H9 (cell line): ENCODE measurements around the gene NHERF1. TPM values are rescaled to one million over a fixed set of nuclear protein-coding genes. Genes with fewer than 3 reads are reported as not detected.

Experiments used
- DNase-seq: peaks from one replicate; pipeline ENCODE4 v3.0.0-alpha.2; 2017
- H2AFZ ChIP-seq: one replicate; pipeline ENCODE4 v1.6.1; 2013; ENCODE audit warnings: mild to moderate bottlenecking, low read length, control low read depth, moderate library complexity
- H2AK5ac ChIP-seq: 2 replicates; pipeline ENCODE4 v1.6.1; 2013; ENCODE audit warnings: low read length, control low read depth, mixed read lengths; ENCODE audit not compliant: insufficient read length
- H2BK120ac ChIP-seq: one replicate; pipeline ENCODE4 v1.6.1; 2013; ENCODE audit warnings: low read depth, mild to moderate bottlenecking, low read length, control low read depth, inconsistent platforms; ENCODE audit not compliant: poor library complexity, severe bottlenecking
- H2BK12ac ChIP-seq: 2 replicates; pipeline ENCODE4 v1.6.1; 2013; ENCODE audit warnings: low read length, control low read depth, mixed read lengths, low read depth; ENCODE audit not compliant: insufficient read length
- H2BK15ac ChIP-seq: 2 replicates; pipeline ENCODE4 v1.6.1; 2013; ENCODE audit warnings: low read depth, low read length, control low read depth
- H2BK20ac ChIP-seq: one replicate; pipeline ENCODE4 v1.6.1; 2013; ENCODE audit warnings: low read depth, mild to moderate bottlenecking, low read length, control low read depth, inconsistent platforms; ENCODE audit not compliant: poor library complexity, severe bottlenecking
- H2BK5ac ChIP-seq: 2 replicates; pipeline ENCODE4 v1.6.1; 2013; ENCODE audit warnings: low read length, control low read depth, mixed read lengths; ENCODE audit not compliant: insufficient read length
- H3K14ac ChIP-seq: 2 replicates; pipeline ENCODE4 v1.6.1; 2013; ENCODE audit warnings: low read length, control low read depth; ENCODE audit not compliant: insufficient read depth
- H3K18ac ChIP-seq: 2 replicates; pipeline ENCODE4 v1.6.1; 2013; ENCODE audit warnings: low read depth, mild to moderate bottlenecking, mixed read lengths, low read length, control low read depth; ENCODE audit not compliant: insufficient read length
- H3K23ac ChIP-seq: 2 replicates; pipeline ENCODE4 v1.6.1; 2013; ENCODE audit warnings: low read length, control low read depth, mixed read lengths, low read depth; ENCODE audit not compliant: insufficient read length
- H3K23me2 ChIP-seq: 2 replicates; pipeline ENCODE4 v1.6.1; 2013; ENCODE audit warnings: low read depth, mild to moderate bottlenecking, mixed read lengths, low read length, control low read depth; ENCODE audit not compliant: insufficient read length, poor library complexity, severe bottlenecking
- H3K27ac ChIP-seq: 2 replicates; pipeline ENCODE4 v1.5.1; 2013; ENCODE audit warnings: low read length, control low read depth, mixed read lengths, low read depth; ENCODE audit not compliant: insufficient read length
- H3K27me3 ChIP-seq: 2 replicates; pipeline ENCODE4 v1.6.1; 2013; ENCODE audit warnings: low read length, control low read depth, inconsistent platforms; ENCODE audit not compliant: insufficient read depth
- H3K4ac ChIP-seq: 2 replicates; pipeline ENCODE4 v1.6.1; 2013; ENCODE audit warnings: low read depth, mild to moderate bottlenecking, control low read depth, inconsistent platforms, low read length, moderate library complexity
- H3K4me1 ChIP-seq: 2 replicates; pipeline ENCODE4 v1.6.1; 2013; ENCODE audit warnings: low read length, control low read depth, inconsistent platforms; ENCODE audit not compliant: insufficient read depth
- H3K4me2 ChIP-seq: 2 replicates; pipeline ENCODE4 v1.6.1; 2013; ENCODE audit warnings: low read length, control low read depth, mixed read lengths; ENCODE audit not compliant: insufficient read length, insufficient read depth
- H3K56ac ChIP-seq: 2 replicates; pipeline ENCODE4 v1.6.1; 2013; ENCODE audit warnings: low read depth, mild to moderate bottlenecking, mixed read lengths, low read length, control low read depth; ENCODE audit not compliant: insufficient read length
- H3K79me1 ChIP-seq: 2 replicates; pipeline ENCODE4 v1.6.1; 2013; ENCODE audit warnings: low read depth, mild to moderate bottlenecking, moderate library complexity, low read length, control low read depth, inconsistent platforms; ENCODE audit not compliant: insufficient read depth, poor library complexity, severe bottlenecking
- H3K79me2 ChIP-seq: 2 replicates; pipeline ENCODE4 v1.6.1; 2013; ENCODE audit warnings: low read length, control low read depth, inconsistent platforms; ENCODE audit not compliant: insufficient read depth
- H3K9ac ChIP-seq: 2 replicates; pipeline ENCODE4 v1.6.1; 2013; ENCODE audit warnings: low read length, control low read depth, mixed read lengths; ENCODE audit not compliant: insufficient read length; ENCODE audit errors: extremely low read depth
- H3K9me3 ChIP-seq: one replicate; pipeline ENCODE4 v1.6.1; 2013; ENCODE audit warnings: low read depth, low read length, inconsistent platforms; ENCODE audit not compliant: control insufficient read depth
- H3T11ph ChIP-seq: one replicate; pipeline ENCODE4 v1.6.1; 2013; ENCODE audit warnings: mild to moderate bottlenecking, low read length, control low read depth, inconsistent platforms
- H4K20me1 ChIP-seq: one replicate; pipeline ENCODE4 v1.6.1; 2013; ENCODE audit not compliant: control insufficient read depth, insufficient read length, insufficient read depth
- H4K5ac ChIP-seq: 2 replicates; pipeline ENCODE4 v1.6.1; 2013; ENCODE audit warnings: low read depth, mild to moderate bottlenecking, mixed read lengths, low read length, control low read depth; ENCODE audit not compliant: insufficient read length
- H4K8ac ChIP-seq: replicated peaks from 2 replicates; pipeline ENCODE4 v1.6.1; 2013; ENCODE audit warnings: low read length, control low read depth, mixed read lengths, low read depth; ENCODE audit not compliant: insufficient read length
- H4K91ac ChIP-seq: 2 replicates; pipeline ENCODE4 v1.6.1; 2013; ENCODE audit warnings: low read depth, mild to moderate bottlenecking, moderate library complexity, mixed read lengths, low read length, control low read depth; ENCODE audit not compliant: insufficient read length
- H3K27ac Mint-ChIP-seq, 3 experiments: 2 replicates in 2 of 3; 3 replicates in 1 of 3; pipeline ENCODE4 v1.8.0; 2020 to 2021; ENCODE audit warnings: mixed read lengths in 3 of 3, mild to moderate bottlenecking in 1 of 3, moderate library complexity in 1 of 3
- H3K27me3 Mint-ChIP-seq: 2 replicates; pipeline ENCODE4 v1.8.0; 2021; ENCODE audit warnings: low read depth, mild to moderate bottlenecking, moderate library complexity, mixed read lengths
- H3K36me3 Mint-ChIP-seq, 3 experiments: 2 replicates in 2 of 3; 3 replicates in 1 of 3; pipeline ENCODE4 v1.8.0; 2020 to 2021; ENCODE audit warnings: low read depth in 3 of 3, mixed read lengths in 3 of 3; ENCODE audit not compliant: insufficient read depth in 1 of 3
- H3K4me1 Mint-ChIP-seq, 2 experiments: 2 replicates each; pipeline ENCODE4 v1.8.0; 2020; ENCODE audit warnings: mixed read lengths in 2 of 2
- H3K4me3 Mint-ChIP-seq, 2 experiments: 2 replicates in 1 of 2; 3 replicates in 1 of 2; pipeline ENCODE4 v1.8.0; 2020 to 2021; ENCODE audit warnings: mild to moderate bottlenecking in 2 of 2, mixed read lengths in 2 of 2, moderate library complexity in 1 of 2
- H3K9me3 Mint-ChIP-seq, 2 experiments: 2 replicates in 1 of 2; 3 replicates in 1 of 2; pipeline ENCODE4 v1.8.0; 2020; ENCODE audit warnings: mild to moderate bottlenecking in 2 of 2, mixed read lengths in 2 of 2, moderate library complexity in 1 of 2
- WGBS: extraction: QIAGEN DNeasy Blood & Tissue Kit; methylation state at CpG from one replicate; pipeline ENCODE4 v1.1.7; 2013; ENCODE audit warnings: missing lambda C conversion rate, low lambda C conversion rate, mixed read lengths; ENCODE audit not compliant: insufficient read length; ENCODE audit errors: extremely low coverage; 5-methylcytosine and 5-hydroxymethylcytosine counted together
- total RNA-seq: library from RNA; stranded (reverse); gene quantifications from 2 replicates; pipeline ENCODE4 v1.2.1, GENCODE V29; 2021
- TF ChIP-seq, protein P1 (sequence below): fragments of 200-600 bp; sonication (generic); conservative IDR thresholded peaks from 3 replicates; pipeline ENCODE4 v1.8.0; 2021; ENCODE audit warnings: antibody characterized with exemption, mild to moderate bottlenecking

The NHERF1 gene
- total RNA-seq, 1 experiment from 2014 or later = 74.4 TPM

- H3K9me3 ChIP-seq = no peaks in the 10 kb centered on the region
- no peak overlapping the region for H2BK12ac ChIP-seq
- Mint-ChIP-seq H3K4me1 (peaks cover 15 to 25% of the 10 kb centered on the region in 2 experiments), H3K9me3 (no peaks in the 10 kb centered on the region), H3K27me3 (no peaks in the 10 kb centered on the region), H3K27ac (no peak overlapping the region), H3K4me3 (peak overlapping the region in 1 of 2 experiments; percentile 15; a peak in 2 of 5 replicates), H3K36me3 (peaks cover 0 to 35% (median 4%) of the 10 kb centered on the region in 3 experiments; a peak in 6 of 7 replicates)
- no peak overlapping the region for H4K5ac ChIP-seq
- H2AK5ac ChIP-seq = no peak overlapping the region
- no peak overlapping the region for H3K56ac ChIP-seq
- H3K27me3 ChIP-seq = no peaks in the 10 kb centered on the region
- no peaks in the 10 kb centered on the region for H3K79me1 ChIP-seq
- H3K14ac ChIP-seq = no peak overlapping the region
- no peaks in the 10 kb centered on the region for H4K20me1 ChIP-seq
- no peak overlapping the region for H4K8ac ChIP-seq
- H3K23ac ChIP-seq = no peak overlapping the region
- H3K4ac ChIP-seq = no peak overlapping the region
- DNase-seq = no peak
- H3K79me2 ChIP-seq = no peaks in the 10 kb centered on the region
- no peak overlapping the region for H2AFZ ChIP-seq
- no CpG with 5 or more reads among the region's 5 CpGs for WGBS
- H2BK120ac ChIP-seq = no peak overlapping the region
- H3T11ph ChIP-seq = no peak overlapping the region
- no peak overlapping the region for H2BK5ac ChIP-seq
- H4K91ac ChIP-seq = no peak overlapping the region
- H3K18ac ChIP-seq = no peak overlapping the region
- H2BK15ac ChIP-seq = no peak overlapping the region
- H2BK20ac ChIP-seq = no peak overlapping the region
- no peak overlapping the region for H3K9ac ChIP-seq
- H3K27ac ChIP-seq = no peak overlapping the region
- H3K23me2 ChIP-seq = no peaks in the 10 kb centered on the region
- TF ChIP-seq, protein P1, sequence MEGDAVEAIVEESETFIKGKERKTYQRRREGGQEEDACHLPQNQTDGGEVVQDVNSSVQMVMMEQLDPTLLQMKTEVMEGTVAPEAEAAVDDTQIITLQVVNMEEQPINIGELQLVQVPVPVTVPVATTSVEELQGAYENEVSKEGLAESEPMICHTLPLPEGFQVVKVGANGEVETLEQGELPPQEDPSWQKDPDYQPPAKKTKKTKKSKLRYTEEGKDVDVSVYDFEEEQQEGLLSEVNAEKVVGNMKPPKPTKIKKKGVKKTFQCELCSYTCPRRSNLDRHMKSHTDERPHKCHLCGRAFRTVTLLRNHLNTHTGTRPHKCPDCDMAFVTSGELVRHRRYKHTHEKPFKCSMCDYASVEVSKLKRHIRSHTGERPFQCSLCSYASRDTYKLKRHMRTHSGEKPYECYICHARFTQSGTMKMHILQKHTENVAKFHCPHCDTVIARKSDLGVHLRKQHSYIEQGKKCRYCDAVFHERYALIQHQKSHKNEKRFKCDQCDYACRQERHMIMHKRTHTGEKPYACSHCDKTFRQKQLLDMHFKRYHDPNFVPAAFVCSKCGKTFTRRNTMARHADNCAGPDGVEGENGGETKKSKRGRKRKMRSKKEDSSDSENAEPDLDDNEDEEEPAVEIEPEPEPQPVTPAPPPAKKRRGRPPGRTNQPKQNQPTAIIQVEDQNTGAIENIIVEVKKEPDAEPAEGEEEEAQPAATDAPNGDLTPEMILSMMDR = no peak
- no peak overlapping the region for H3K4me2 ChIP-seq
- no peaks in the 10 kb centered on the region; the same call in 1 of the 2 replicates for H3K4me1 ChIP-seq
Observed at GRCh38 chr17:74784125-74784810, 35.8 kb downstream of the NHERF1 start.
